HL-60 (cell line): Measurements from ENCODE around the gene CAMK2D.

Experiments used
- CTCF ChIP-seq: IDR thresholded peaks from one replicate; pipeline ENCODE4 v1.5.1; 2011; ENCODE audit warnings: low read length, control low read depth, inconsistent platforms; ENCODE audit not compliant: insufficient read depth
- GABPA ChIP-seq: IDR thresholded peaks from 2 replicates; pipeline ENCODE4 v1.6.1; 2012; ENCODE audit warnings: low read depth
- POLR2AphosphoS5 ChIP-seq: IDR thresholded peaks from 2 replicates; pipeline ENCODE4 v1.6.1; 2012; ENCODE audit warnings: low read depth
- SPI1 ChIP-seq: IDR thresholded peaks from 2 replicates; pipeline ENCODE4 v1.6.1; 2012; ENCODE audit warnings: low read depth, mild to moderate bottlenecking, borderline replicate concordance

- TF ChIP-seq CTCF, result no peak
- TF ChIP-seq SPI1, result no peak
- no peak for TF ChIP-seq POLR2AphosphoS5
- no peak for TF ChIP-seq GABPA
Measured at GRCh38 chr4:113637823-113638561, 123.5 kb downstream of the CAMK2D start.
